Measurements from ENCODE around the gene RADIL.

RADIL gene

GRCh38 chr7:4882169-4883032, 1.1 kb downstream of the RADIL start:
- no peak for DNase-seq (ENCODE audit: low spot score)
- FAIRE-seq, result no peak

GRCh38 chr7:4880218-4880617, 3.3 kb downstream of the RADIL start:
- no peak for FAIRE-seq
- DNase-seq (ENCODE audit: low spot score), result no peak

DNA sequence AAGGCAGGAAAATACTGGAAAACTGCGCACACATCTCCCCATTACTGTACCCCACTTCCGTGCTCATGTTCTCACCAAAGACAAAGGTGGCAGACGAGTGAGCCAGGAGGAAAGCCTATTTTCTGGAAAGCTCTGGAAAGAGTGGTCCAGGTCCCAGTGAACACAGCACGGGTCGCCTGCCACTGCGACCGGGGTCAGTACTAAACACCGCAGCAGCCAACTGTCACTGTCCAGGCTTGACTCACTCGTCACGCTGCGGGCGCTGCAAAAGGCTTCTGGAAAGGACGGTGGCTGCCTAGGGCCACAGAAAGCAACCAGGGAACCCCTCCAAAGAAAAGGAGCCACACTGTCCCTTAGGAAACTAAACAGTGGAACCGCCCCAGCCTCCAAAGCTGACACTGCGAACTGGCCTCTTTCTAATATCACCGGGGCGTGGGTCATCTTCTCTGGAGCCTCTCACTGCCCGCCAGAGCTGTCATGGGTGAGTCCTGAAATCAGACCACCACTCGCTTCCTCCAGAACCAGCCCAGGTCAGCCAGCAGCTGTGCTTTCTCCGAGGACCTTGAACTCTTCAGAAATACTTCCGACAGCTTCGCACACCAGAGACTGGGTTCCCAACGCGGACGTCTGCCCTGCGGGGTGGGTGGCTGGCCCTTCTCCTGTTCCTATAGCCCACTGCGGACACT, 4.0 kb downstream of the RADIL start:
- FAIRE-seq, result no peak
- no peak for DNase-seq (ENCODE audit: low spot score)

GRCh38 chr7:4878336-4879335, 4.9 kb downstream of the RADIL start:
- DNase-seq (ENCODE audit: low spot score) (no peak), FAIRE-seq (no peak)

- FAIRE-seq (no peak), DNase-seq (ENCODE audit: low spot score) (no peak)
Observed at GRCh38 chr7:4876586-4876985, 6.9 kb downstream of the RADIL start.

- FAIRE-seq (no peak), DNase-seq (ENCODE audit: low spot score) (no peak)
Observed at GRCh38 chr7:4875391-4875790, 8.1 kb downstream of the RADIL start.

- DNase-seq (ENCODE audit: low spot score) (no peak), FAIRE-seq (no peak)
Observed at GRCh38 chr7:4873071-4873944, 10.2 kb downstream of the RADIL start.

- no peak for DNase-seq (ENCODE audit: low spot score)
- no peak for FAIRE-seq
Observed at GRCh38 chr7:4871930-4872675, 11.4 kb downstream of the RADIL start.

DNA sequence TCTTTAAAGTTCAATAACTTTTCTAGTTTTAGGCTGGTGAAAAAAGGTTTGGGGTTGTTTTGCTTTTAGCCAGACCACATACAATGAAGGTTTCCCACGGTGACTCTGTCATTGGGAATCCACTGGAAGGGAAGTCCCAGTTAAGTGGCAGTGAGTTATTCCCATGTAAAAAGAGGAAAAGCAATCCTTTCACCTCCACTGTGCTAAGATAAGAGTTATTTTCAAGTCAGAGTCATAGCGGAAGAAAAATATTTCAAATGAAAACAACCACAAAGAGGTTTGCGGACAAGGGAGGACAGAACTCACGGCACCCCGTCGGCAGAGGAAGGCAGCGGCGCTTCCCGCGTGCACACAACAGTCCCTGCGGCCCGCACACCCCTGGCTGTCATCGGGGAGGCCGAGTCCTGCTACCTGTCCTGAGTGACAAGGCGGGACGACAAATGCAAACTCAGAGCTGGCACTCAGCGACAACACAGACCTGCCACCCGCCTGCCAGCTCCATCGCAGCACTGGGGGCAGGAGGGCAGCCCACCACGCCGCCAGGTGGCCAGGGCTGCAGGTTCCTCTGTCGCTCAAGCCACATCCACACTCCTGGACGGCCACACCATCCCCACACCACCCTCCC, 12.3 kb downstream of the RADIL start:
- FAIRE-seq, result no peak

GRCh38 chr7:4868493-4868892, 15.0 kb downstream of the RADIL start:
- DNase-seq (ENCODE audit: low spot score), result no peak
- FAIRE-seq, result no peak

More for the DNA sequence above, 12.3 kb downstream of the RADIL start:
- no peak for DNase-seq (ENCODE audit: low spot score)

DNA sequence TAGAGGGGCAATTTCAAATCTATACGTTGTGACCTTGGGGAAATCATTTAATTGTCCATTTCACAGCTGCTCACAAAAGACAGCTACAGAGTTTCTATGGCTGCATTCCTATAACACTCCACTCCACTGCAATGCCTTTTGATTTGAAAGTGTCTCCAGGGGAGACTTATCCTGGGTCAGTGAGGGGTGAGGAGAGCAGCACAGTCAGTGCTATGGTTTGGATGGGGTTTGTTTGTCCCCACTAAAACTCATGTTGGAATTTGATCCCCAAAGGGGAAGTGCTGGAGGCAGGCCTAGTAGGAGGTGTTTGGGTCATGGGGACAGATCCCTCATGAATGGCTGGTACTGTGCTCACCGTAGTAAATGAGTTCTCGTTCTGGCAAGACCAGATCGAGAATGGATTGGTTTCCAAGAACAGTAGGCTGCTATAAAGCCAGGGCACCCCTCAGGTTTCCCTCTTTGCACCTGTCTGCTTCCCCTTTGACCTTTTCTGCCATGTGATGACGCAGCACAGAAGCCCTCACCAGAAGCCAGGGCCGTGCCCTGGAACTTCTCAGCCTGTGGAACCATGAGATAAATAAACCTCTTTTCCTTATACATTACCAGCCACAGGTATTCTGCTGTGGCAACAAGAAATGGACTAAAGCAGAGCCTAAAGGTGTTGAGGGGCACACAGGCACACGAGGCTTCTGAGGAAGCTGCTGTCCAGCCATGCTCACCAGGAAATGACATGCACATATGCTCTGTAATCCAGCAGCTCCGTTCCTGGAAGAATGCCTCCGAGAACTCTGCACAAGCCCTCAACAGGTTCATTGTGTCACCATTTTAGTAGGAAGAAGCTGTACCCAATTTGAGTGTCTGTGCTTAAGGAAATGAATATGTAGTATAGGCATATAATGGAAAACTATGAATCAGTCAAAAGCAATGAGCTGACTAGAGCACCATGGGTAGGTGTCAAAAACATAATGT, 16.7 kb downstream of the RADIL start:
- no peak for FAIRE-seq
- no peak for DNase-seq (ENCODE audit: low spot score)

GRCh38 chr7:4862156-4862555, 21.4 kb downstream of the RADIL start:
- DNase-seq (ENCODE audit: low spot score) (no peak), FAIRE-seq (no peak)

DNA sequence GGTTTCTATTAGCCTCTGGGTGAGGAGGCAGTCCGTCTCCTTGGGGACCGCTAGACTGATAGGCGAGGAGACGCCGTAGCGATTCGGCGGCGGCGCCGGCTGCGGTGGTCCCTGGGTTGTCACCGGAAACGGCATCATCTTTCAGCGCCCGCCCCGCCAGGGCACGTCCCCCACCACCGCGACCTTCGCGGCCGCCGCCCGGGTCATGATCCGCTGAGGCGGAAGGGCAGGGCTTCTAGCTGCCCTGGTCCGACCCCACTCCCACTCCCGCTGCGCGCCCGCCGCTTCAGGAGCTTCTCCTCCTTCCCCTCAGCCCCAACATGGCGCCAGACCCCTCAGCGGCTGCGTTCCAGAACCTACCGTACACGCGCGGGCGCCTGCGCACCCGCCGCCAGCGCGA, 21.8 kb downstream of the RADIL start, which contains the start of gene PAPOLB:
TSS of gene PAPOLB (minus strand) at position 358 of the 400 bp plus-strand sequence. CDS start at position 138, 220 bp downstream.
- FAIRE-seq, result no peak
- DNase-seq (ENCODE audit: low spot score), result no peak

- DNase-seq (ENCODE audit: low spot score) (no peak), FAIRE-seq (no peak)
Observed at GRCh38 chr7:4861227-4861626, 22.3 kb downstream of the RADIL start.

- DNase-seq (ENCODE audit: low spot score) (no peak), FAIRE-seq (no peak)
Observed at GRCh38 chr7:4857189-4857588, 26.3 kb downstream of the RADIL start.

DNA sequence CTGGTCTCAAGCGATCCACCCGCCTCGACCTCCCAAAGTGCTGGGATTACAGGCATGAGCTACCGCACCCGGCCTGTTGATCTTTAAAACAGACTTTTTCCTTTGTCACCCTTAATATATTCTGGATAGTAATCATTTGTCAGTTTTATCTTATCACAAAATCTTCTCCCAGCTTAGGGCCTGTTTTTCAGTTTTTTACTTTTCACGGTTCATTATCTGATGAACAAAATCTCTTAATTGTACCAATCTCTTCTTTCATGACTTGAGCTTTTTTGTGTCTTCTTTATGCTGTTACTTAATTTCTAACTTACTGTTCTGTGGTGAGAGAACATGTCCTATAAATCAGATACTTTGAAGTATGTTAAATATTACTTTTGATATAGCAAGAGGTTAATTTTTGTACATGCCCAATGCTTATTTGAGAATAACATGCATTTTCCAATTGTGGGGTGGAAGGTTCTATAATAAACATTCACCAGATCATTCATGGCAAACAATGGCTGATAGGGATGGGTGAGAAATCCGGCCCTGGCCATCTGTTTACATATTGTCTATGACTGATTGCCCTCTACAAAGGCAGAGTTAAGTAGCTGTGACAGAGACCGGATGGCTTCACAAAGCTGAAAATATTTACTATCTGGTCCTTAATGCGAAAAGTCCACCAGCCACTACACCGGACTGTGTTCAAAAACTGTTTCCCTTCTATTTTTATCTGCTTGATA, 27.0 kb downstream of the RADIL start:
- FAIRE-seq (no peak), DNase-seq (ENCODE audit: low spot score) (no peak)

GRCh38 chr7:4854916-4855315, 28.6 kb downstream of the RADIL start:
- DNase-seq (ENCODE audit: low spot score) (no peak), FAIRE-seq (no peak)

Measured in RCC 7860 (cell line).